ENCODE results near the gene USP34. TPM values are rescaled to one million over a fixed set of nuclear protein-coding genes. Genes with fewer than 3 reads are reported as not detected.

USP34 gene
- total RNA-seq, 1 experiment from 2014 or later: 101 TPM

GRCh38 chr2:61419129-61419528 is 51.8 kb downstream of the USP34 start:
- ChIA-PET CTCF (interaction anchor here (0.6 to 1.7 kb wide), 14 partner anchors 11 to 704 kb away, joined by 3 to 7 read pairs (median 3); no protein-coding TSS in a partner anchor), POLR2A (interaction anchor here (0.7 to 2.3 kb wide), 9 partner anchors 18 to 199 kb away, joined by 3 to 8 read pairs (median 4); no protein-coding TSS in a partner anchor)
- no peak overlapping the region for H3K4me3 Mint-ChIP-seq (ENCODE audit: unreplicated experiment)
- no peaks in the 10 kb centered on the region for H3K27me3 Mint-ChIP-seq (ENCODE audit: insufficient read depth, unreplicated experiment)
- H3K9me3 Mint-ChIP-seq (ENCODE audit: unreplicated experiment): no peaks in the 10 kb centered on the region
- no TSS peak for BruUV-seq (replicated peaks)
- H3K27ac Mint-ChIP-seq (ENCODE audit: low read depth, unreplicated experiment): no peak overlapping the region
- TF ChIP-seq CTCF (IDR thresholded peaks at IDR 0.05; ENCODE audit: unreplicated experiment): no peak
- DNase-seq (ENCODE audit: unreplicated experiment): no peak
- H3K36me3 Mint-ChIP-seq (ENCODE audit: insufficient read depth, unreplicated experiment): peaks cover 9% of the 10 kb centered on the region
- peaks cover 19% of the 10 kb centered on the region for H3K4me1 Mint-ChIP-seq (ENCODE audit: insufficient read depth, unreplicated experiment)
- intact Hi-C loops (cut with micrococcal nuclease): no loop called here

- no peaks in the 10 kb centered on the region for H3K27me3 Mint-ChIP-seq (ENCODE audit: insufficient read depth, unreplicated experiment)
- peaks cover 14% of the 10 kb centered on the region for H3K4me1 Mint-ChIP-seq (ENCODE audit: insufficient read depth, unreplicated experiment)
- DNase-seq (ENCODE audit: unreplicated experiment): no peak
- H3K27ac Mint-ChIP-seq (ENCODE audit: low read depth, unreplicated experiment): no peak overlapping the region
- no peak for TF ChIP-seq CTCF (IDR thresholded peaks at IDR 0.05; ENCODE audit: unreplicated experiment)
- intact Hi-C loops (cut with micrococcal nuclease): no loop called here
- no peak overlapping the region for H3K4me3 Mint-ChIP-seq (ENCODE audit: unreplicated experiment)
- BruUV-seq (replicated peaks): no TSS peak
- peaks cover 11% of the 10 kb centered on the region for H3K36me3 Mint-ChIP-seq (ENCODE audit: insufficient read depth, unreplicated experiment)
- CTCF ChIA-PET: interaction anchor here (0.7 kb wide), 2 partner anchors 13 to 178 kb away, joined by 3 to 4 read pairs; no protein-coding TSS in a partner anchor
- no peaks in the 10 kb centered on the region for H3K9me3 Mint-ChIP-seq (ENCODE audit: unreplicated experiment)
- POLR2A ChIA-PET: no interaction called here
Measured at GRCh38 chr2:61416871-61417645, 53.8 kb downstream of the USP34 start.

- ChIA-PET POLR2A (no interaction called here), CTCF (interaction anchor here (1.4 kb wide), 1 partner anchor 11 kb away, joined by 6 read pairs; no protein-coding TSS in a partner anchor)
- BruUV-seq (replicated peaks): no TSS peak
- Mint-ChIP-seq H3K4me1 (ENCODE audit: insufficient read depth, unreplicated experiment) (peaks cover 9% of the 10 kb centered on the region), H3K4me3 (ENCODE audit: unreplicated experiment) (no peak overlapping the region), H3K27ac (ENCODE audit: low read depth, unreplicated experiment) (no peak overlapping the region), H3K9me3 (ENCODE audit: unreplicated experiment) (no peaks in the 10 kb centered on the region), H3K36me3 (ENCODE audit: insufficient read depth, unreplicated experiment) (peaks cover 23% of the 10 kb centered on the region), H3K27me3 (ENCODE audit: insufficient read depth, unreplicated experiment) (no peaks in the 10 kb centered on the region)
- no peak for TF ChIP-seq CTCF (IDR thresholded peaks at IDR 0.05; ENCODE audit: unreplicated experiment)
- intact Hi-C loops (cut with micrococcal nuclease): no loop called here
- no peak for DNase-seq (ENCODE audit: unreplicated experiment)
Measured at GRCh38 chr2:61415265-61415664, 55.6 kb downstream of the USP34 start.

- no peak for TF ChIP-seq CTCF (IDR thresholded peaks at IDR 0.05; ENCODE audit: unreplicated experiment)
- no peak overlapping the region for H3K4me3 Mint-ChIP-seq (ENCODE audit: unreplicated experiment)
- H3K36me3 Mint-ChIP-seq (ENCODE audit: insufficient read depth, unreplicated experiment): peaks cover 26% of the 10 kb centered on the region
- CTCF ChIA-PET: no interaction called here
- no peaks in the 10 kb centered on the region for H3K9me3 Mint-ChIP-seq (ENCODE audit: unreplicated experiment)
- H3K27ac Mint-ChIP-seq (ENCODE audit: low read depth, unreplicated experiment): no peak overlapping the region
- POLR2A ChIA-PET: no interaction called here
- BruUV-seq (replicated peaks): no TSS peak
- peaks cover 9% of the 10 kb centered on the region for H3K4me1 Mint-ChIP-seq (ENCODE audit: insufficient read depth, unreplicated experiment)
- DNase-seq (ENCODE audit: unreplicated experiment): no peak
- H3K27me3 Mint-ChIP-seq (ENCODE audit: insufficient read depth, unreplicated experiment): no peaks in the 10 kb centered on the region
- intact Hi-C loops (cut with micrococcal nuclease): no loop called here
Measured at GRCh38 chr2:61414674-61415073, 56.2 kb downstream of the USP34 start.

Measured in MCF 10A (cell line).